Activated effector memory CD4-positive, alpha-beta T cell treated with Interleukin-2 at 50 U/mL for 16 hours (primary cell): Measurements from ENCODE around the gene POU3F1.

Experiments used
- DNase-seq: peaks from one replicate; pipeline ENCODE4 v3.0.0-alpha.2; 2020

Gene POU3F1

GRCh38 chr1:38027201-38028104, 19.1 kb downstream of the POU3F1 start:
- no peak for DNase-seq

GRCh38 chr1:38026592-38027200, 19.9 kb downstream of the POU3F1 start:
- peak; percentile 21 for DNase-seq

GRCh38 chr1:38025664-38026063, 20.9 kb downstream of the POU3F1 start:
- no peak for DNase-seq

- no peak for DNase-seq
Observed at GRCh38 chr1:38025233-38025632, 21.4 kb downstream of the POU3F1 start.

- DNase-seq = no peak
Observed at GRCh38 chr1:38022810-38023209, 23.8 kb downstream of the POU3F1 start.

- no peak for DNase-seq
Observed at GRCh38 chr1:38021969-38022368, 24.6 kb downstream of the POU3F1 start.

DNA sequence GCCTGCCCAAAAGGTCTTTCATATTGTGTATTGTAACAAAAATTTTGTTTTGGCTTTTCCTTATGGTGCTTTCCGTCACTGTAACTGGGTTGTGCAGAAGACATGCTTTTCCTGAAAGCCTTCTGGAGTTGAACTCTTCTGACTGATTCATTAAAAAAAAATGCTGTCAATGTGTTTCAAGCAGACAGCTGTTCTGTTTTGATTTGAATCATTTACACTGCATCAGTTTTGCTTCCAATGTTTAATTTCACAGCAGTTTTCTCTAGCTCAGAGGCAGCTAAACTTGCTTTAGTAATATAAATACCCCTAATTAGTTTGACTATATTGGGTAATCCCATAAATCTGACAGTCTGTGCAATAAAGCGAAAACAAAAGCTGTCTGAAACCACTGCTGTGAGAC, 26.2 kb downstream of the POU3F1 start:
- no peak for DNase-seq

GRCh38 chr1:38018864-38019343, 27.7 kb downstream of the POU3F1 start:
- DNase-seq = no peak

- no peak for DNase-seq
Observed at GRCh38 chr1:38015978-38016725, 30.4 kb downstream of the POU3F1 start.

DNA sequence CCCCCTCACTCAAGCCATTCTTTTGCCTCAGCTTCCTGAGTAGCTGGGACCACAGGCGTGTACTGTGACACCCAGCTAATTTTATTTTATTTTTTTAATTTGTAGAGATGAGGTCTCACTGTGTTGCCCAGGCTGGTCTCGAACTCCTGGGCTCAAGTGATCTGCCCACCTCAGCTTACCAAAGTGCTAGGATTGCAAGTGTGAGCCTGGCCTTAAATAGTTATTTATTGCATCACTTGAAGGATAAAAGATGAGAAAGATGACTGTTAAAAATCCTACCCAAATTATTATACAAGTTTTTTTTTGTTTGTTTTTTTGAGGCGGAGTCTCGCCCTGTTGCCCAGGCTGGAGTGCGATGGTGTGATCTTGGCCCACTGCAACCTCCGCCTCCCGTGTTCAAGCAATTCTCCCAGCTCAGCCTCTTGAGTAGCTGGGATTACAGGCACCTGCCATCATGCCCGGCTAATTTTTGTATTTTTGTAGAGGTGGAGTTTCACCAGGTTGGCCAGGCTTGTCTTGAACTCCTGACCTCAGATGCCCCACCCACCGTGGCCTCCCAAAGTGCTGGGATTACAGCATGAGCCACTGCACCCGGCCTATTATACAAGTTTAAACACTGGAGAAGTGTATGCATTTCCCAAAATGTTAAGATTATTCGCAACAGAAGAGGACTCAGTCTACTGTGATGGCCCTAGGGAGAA, 31.7 kb downstream of the POU3F1 start:
- no peak for DNase-seq

GRCh38 chr1:38014171-38014570, 32.4 kb downstream of the POU3F1 start:
- DNase-seq = no peak

- DNase-seq = no peak
Observed at GRCh38 chr1:38013227-38013622, 33.4 kb downstream of the POU3F1 start.

DNA sequence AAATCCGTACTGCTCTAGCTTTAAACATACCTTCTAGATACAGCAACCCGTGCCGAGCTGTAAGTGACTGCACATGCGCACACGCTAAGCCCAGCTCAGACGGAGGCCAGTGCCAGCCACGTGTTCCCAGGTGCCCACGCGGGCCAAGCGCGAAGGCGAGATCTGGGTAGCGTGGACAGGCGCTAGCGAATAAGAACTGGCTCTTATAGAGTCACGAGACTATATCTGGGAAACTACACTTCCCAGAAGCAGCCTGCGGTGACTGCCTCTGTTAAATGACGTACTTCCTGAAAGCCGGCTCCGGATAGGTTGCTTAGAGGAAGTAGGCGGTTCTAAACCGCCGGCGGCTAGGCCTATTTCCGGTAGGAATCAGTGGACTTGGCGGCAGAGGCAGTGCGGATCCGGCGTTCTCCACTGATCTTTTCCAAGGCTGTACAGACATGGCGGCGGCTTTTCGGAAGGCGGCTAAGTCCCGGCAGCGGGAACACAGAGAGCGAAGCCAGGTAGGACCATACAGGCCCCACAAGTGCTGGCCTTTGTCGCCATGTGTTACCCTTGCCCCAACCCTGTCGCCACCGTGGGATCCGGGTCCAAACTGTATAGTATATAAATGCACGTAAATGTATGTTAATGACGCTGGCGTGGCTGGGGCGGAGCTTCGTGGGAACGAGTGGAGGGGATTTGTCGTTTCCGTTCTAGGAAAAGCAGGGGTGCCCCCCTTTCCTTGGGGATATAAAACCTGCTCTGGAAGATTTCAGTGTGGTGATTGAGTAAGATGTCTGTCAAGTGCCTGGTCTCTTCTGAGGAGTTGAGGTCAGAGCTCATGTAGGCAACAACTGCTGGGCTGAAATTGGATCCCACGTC, 34.0 kb downstream of the POU3F1 start, which contains the start of gene UTP11:
Gene UTP11 (plus strand): TSS at position 372 of the 864 bp plus-strand sequence. CDS start 69 bp downstream, at position 441.
- DNase-seq = peak; percentile 88

GRCh38 chr1:38009841-38010180, 36.8 kb downstream of the POU3F1 start:
- DNase-seq = no peak

- DNase-seq = no peak
Observed at GRCh38 chr1:38009088-38009840, 37.3 kb downstream of the POU3F1 start.

DNA sequence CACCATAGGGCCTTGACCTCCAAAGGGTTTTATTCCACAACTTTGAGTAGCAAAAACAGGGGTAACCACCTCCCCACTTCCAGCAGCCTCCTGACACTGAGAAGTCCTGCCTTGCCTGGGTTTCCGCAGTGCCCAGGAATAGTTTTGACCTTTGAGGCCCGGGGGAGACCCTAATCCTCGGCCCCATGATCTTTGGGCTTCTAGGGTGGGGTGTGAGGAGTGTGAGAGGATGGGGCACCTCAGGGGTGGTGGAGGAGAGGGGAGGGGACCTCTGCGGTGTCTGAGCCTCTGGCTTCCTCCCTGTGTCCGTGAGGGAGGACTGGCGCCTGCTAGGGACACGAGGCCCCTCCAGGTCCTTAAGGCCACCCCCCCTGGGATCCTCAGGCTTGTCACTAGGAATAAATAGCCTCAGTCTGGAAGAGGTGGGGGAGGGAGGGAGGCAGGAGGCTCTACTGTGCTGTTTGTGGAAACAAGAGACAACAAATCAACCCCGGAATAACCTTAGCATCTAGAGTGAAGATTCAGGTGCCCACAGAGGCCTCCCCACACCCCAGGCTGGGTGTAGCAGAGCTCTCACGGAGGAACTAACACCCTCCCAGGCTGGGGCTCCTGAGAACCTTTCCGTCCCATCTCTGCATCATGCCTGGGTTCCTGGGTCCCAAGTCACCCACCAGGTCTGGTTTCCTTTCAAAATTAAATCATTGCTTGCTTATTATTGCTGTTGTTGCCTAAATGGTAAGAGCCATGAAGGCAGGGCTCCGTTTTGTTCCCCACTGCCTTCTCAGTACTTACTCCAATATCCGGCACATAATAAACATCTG, 40.4 kb downstream of the POU3F1 start:
- no peak for DNase-seq

- no peak for DNase-seq
Observed at GRCh38 chr1:38005195-38006007, 41.2 kb downstream of the POU3F1 start, which contains the start of gene FHL3. Gene FHL3, minus strand, starts transcription at chr1:38005514. Its CDS starts 6,102 bp downstream, at chr1:37999412.

GRCh38 chr1:38004284-38005108, 42.1 kb downstream of the POU3F1 start:
- no peak for DNase-seq
